IMR-90 (cell line): ENCODE data around the gene HLA-DPA1. TPM values are rescaled to one million over a fixed set of nuclear protein-coding genes. Genes with fewer than 3 reads are reported as not detected.

Source experiments
- ATAC-seq: fragments of 200-7000 bp; cut with Tn5 transposase; 2 replicates; pipeline ENCODE4 v1.9.1; 2020; ENCODE audit warnings: low read depth, mild to moderate bottlenecking, moderate library complexity
- BruUV-seq: library from RNA; stranded (reverse); fragments of 400-500 nt; replicated peaks from 2 replicates; lab custom pipeline; 2021; lab: Mats Ljungman, UMichigan
- CTCF ChIA-PET: fragments of 300-600 bp; formaldehyde crosslinking; extraction: SDS; loops from one replicate; lab custom pipeline; 2021; ENCODE audit warnings: antibody characterized with exemption; lab: Yijun Ruan, JAX
- POLR2A ChIA-PET: fragments of 300-600 bp; sonication (Branson Sonifier 250); formaldehyde crosslinking; loops from one replicate; lab custom pipeline; 2022; ENCODE audit warnings: antibody characterized with exemption; ENCODE audit not compliant: unreplicated experiment; lab: Charles Lee
- DNase-seq: peaks from one replicate; pipeline ENCODE4 v3.0.0; 2013
- H2AFZ ChIP-seq: replicated peaks from 2 replicates; pipeline ENCODE3; 2013; ENCODE audit warnings: low read length, mild to moderate bottlenecking; ENCODE audit not compliant: poor library complexity
- H2AK5ac ChIP-seq: 2 replicates; pipeline ENCODE4 v1.6.1; 2013; ENCODE audit warnings: low read depth, low read length, inconsistent platforms
- H2AK9ac ChIP-seq: replicated peaks from 2 replicates; pipeline ENCODE3; 2013; ENCODE audit warnings: mild to moderate bottlenecking, low read depth, low read length, moderate library complexity; ENCODE audit not compliant: poor library complexity
- H2BK120ac ChIP-seq: 2 replicates; pipeline ENCODE4 v1.6.1; 2013; ENCODE audit warnings: low read depth, low read length, inconsistent platforms
- H2BK15ac ChIP-seq: 3 replicates; pipeline ENCODE4 v1.6.1; 2013; ENCODE audit warnings: low read depth, low read length, inconsistent platforms
- H2BK20ac ChIP-seq: 2 replicates; pipeline ENCODE4 v1.6.1; 2013; ENCODE audit warnings: low read depth, mild to moderate bottlenecking, inconsistent platforms, low read length, moderate library complexity
- H2BK5ac ChIP-seq: 2 replicates; pipeline ENCODE4 v1.6.1; 2013; ENCODE audit warnings: mild to moderate bottlenecking, low read depth, low read length, inconsistent platforms; ENCODE audit not compliant: poor library complexity, severe bottlenecking
- H3K14ac ChIP-seq: replicated peaks from 2 replicates; pipeline ENCODE4 v1.6.1; 2013; ENCODE audit warnings: low read depth, low read length, inconsistent platforms
- H3K18ac ChIP-seq: 2 replicates; pipeline ENCODE4 v1.6.1; 2013; ENCODE audit warnings: low read depth, low read length, control low read depth
- H3K23ac ChIP-seq: 2 replicates; pipeline ENCODE4 v1.6.1; 2013; ENCODE audit warnings: low read depth, low read length, inconsistent platforms
- H3K27ac ChIP-seq: 2 replicates; pipeline ENCODE4 v1.5.1; 2013; ENCODE audit warnings: mild to moderate bottlenecking, control low read depth, low read length; ENCODE audit not compliant: insufficient read depth
- H3K27me3 ChIP-seq: 2 replicates; pipeline ENCODE4 v1.6.1; 2013; ENCODE audit warnings: low read length; ENCODE audit not compliant: control insufficient read depth, insufficient read depth
- H3K36me3 ChIP-seq: 2 replicates; pipeline ENCODE4 v1.6.1; 2013; ENCODE audit warnings: low read length, mixed read lengths; ENCODE audit not compliant: control insufficient read depth, insufficient read depth
- H3K4ac ChIP-seq: 2 replicates; pipeline ENCODE4 v1.6.1; 2013; ENCODE audit warnings: low read depth, low read length, inconsistent platforms
- H3K4me1 ChIP-seq: 2 replicates; pipeline ENCODE4 v1.6.1; 2013; ENCODE audit warnings: low read length, mixed read lengths; ENCODE audit not compliant: control insufficient read depth, insufficient read depth
- H3K4me2 ChIP-seq: 2 replicates; pipeline ENCODE4 v1.6.1; 2013; ENCODE audit warnings: low read depth, mild to moderate bottlenecking, control low read depth, low read length, moderate library complexity
- H3K4me3 ChIP-seq: 2 replicates; pipeline ENCODE4 v1.5.1; 2013; ENCODE audit warnings: low read depth, mild to moderate bottlenecking, control low read depth, low read length, moderate library complexity; ENCODE audit not compliant: insufficient read depth
- H3K56ac ChIP-seq: 2 replicates; pipeline ENCODE4 v1.6.1; 2013; ENCODE audit warnings: low read length, inconsistent platforms; ENCODE audit not compliant: insufficient read depth; ENCODE audit errors: extremely low read depth
- H3K79me1 ChIP-seq, 2 experiments: 2 replicates each; pipeline ENCODE4 v1.6.1; 2013; ENCODE audit warnings: low read length in 2 of 2, inconsistent platforms in 1 of 2, low read depth in 1 of 2
- H3K9ac ChIP-seq: 2 replicates; pipeline ENCODE4 v1.6.1; 2013; ENCODE audit warnings: low read depth, low read length, control low read depth
- H3K9me1 ChIP-seq: 2 replicates; pipeline ENCODE4 v1.6.1; 2013; ENCODE audit warnings: low read length, inconsistent platforms; ENCODE audit not compliant: insufficient read depth
- H3K9me3 ChIP-seq: 2 replicates; pipeline ENCODE4 v1.6.1; 2013; ENCODE audit warnings: low read length; ENCODE audit not compliant: control insufficient read depth, insufficient read depth
- H4K20me1 ChIP-seq: 2 replicates; pipeline ENCODE4 v1.6.1; 2013; ENCODE audit warnings: low read length, inconsistent platforms; ENCODE audit not compliant: insufficient read depth
- H4K5ac ChIP-seq: 2 replicates; pipeline ENCODE4 v1.6.1; 2013; ENCODE audit warnings: mild to moderate bottlenecking, low read depth, low read length, control low read depth
- H4K8ac ChIP-seq, 2 experiments: 2 replicates each; pipeline ENCODE4 v1.6.1; 2013; ENCODE audit warnings: low read depth in 2 of 2, low read length in 2 of 2, control low read depth in 1 of 2, inconsistent platforms in 1 of 2
- H4K91ac ChIP-seq: 2 replicates; pipeline ENCODE4 v1.6.1; 2013; ENCODE audit warnings: low read depth, low read length, inconsistent platforms; ENCODE audit not compliant: insufficient read depth
- CHD1 ChIP-seq: IDR thresholded peaks from 2 replicates; pipeline ENCODE4 v1.6.1; 2012; ENCODE audit warnings: low read depth, low read length, improper control_type of control experiment
- RAD21 ChIP-seq: IDR thresholded peaks from 2 replicates; pipeline ENCODE4 v1.6.1; 2012; ENCODE audit warnings: low read length, improper control_type of control experiment
- RCOR1 ChIP-seq: IDR thresholded peaks from 2 replicates; pipeline ENCODE4 v1.6.1; 2012; ENCODE audit warnings: mild to moderate bottlenecking, low read length, improper control_type of control experiment; ENCODE audit not compliant: insufficient replicate concordance
- RFX5 ChIP-seq: IDR thresholded peaks from 2 replicates; pipeline ENCODE4 v1.8.0; 2012; ENCODE audit warnings: low read depth, mild to moderate bottlenecking, low read length, moderate library complexity
- WGBS, 2 experiments: methylation state at CpG; one replicate each; pipeline versions ENCODE4 v1.1.5 to v1.1.7; 2013; ENCODE audit warnings: missing lambda C conversion rate in 2 of 2; ENCODE audit not compliant: insufficient read length in 1 of 2; ENCODE audit errors: extremely low coverage in 2 of 2; 5-methylcytosine and 5-hydroxymethylcytosine counted together
- dilution Hi-C: fragments of 300-500 bp; cut with HindIII; formaldehyde crosslinking; loops from one replicate; pipeline ENCODE4 v1.14.3; 2018; ENCODE audit warnings: low sequenced_read_pairs; ENCODE audit not compliant: unreplicated experiment
- in situ Hi-C: fragments of 300-500 bp; cut with MboI; formaldehyde crosslinking; loops from 3 replicates; pipeline ENCODE4 v1.14.3; 2019; ENCODE audit warnings: low sequenced_read_pairs, inconsistent platforms, mixed read lengths
- intact Hi-C: fragments of 100-400 bp; cut with micrococcal nuclease; formaldehyde crosslinking; loops from 2 replicates; pipeline ENCODE4 v1.10.0; 2022
- polyA plus RNA-seq, 3 experiments: library from polyadenylated mRNA; depleted of rRNA; stranded (reverse); fragments of >200 nt; gene quantifications; 2 replicates each; pipeline ENCODE4 v1.2.3, GENCODE V29; 2012; ENCODE audit warnings: low replicate concordance in 1 of 3
- total RNA-seq: library from RNA; depleted of rRNA; stranded (reverse); fragments of >200 nt; gene quantifications from 2 replicates; pipeline ENCODE4 v1.2.3, GENCODE V29; 2012

Gene HLA-DPA1
- total and polyA plus RNA-seq, 2 of the 4 experiments (the other 2 are of a cell fraction): not detected

DNA sequence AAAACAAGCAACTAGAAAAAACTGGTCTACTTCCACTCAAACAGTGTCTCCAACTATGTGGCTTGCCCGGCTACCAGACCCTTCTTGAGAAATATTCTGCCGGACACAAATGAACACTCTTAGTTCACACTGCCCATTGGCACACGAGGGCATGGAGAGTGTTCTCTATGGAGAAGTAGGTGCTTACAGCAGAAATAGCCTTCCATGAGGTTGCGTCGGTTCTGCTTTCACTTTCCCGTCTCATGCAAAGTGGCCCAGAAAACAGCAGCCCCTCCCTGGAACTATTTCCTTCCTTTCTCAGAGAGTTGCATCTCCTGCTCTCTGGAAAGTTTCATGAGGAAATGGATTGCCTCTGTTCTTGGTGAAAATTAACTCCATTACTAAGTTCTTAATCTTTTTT is 54.5 kb downstream of the HLA-DPA1 start:
- no CpG with 5 or more reads among the region's 6 CpGs for WGBS, 2 experiments
- H3K4ac ChIP-seq: no peak overlapping the region
- H4K91ac ChIP-seq: no peak overlapping the region
- H2AK5ac ChIP-seq: no peak overlapping the region
- H3K9me3 ChIP-seq: no peaks in the 10 kb centered on the region
- intact Hi-C loops: no loop called here
- in situ Hi-C loops: loop anchor here (5.0 to 10.0 kb wide), 2 partner anchors 146 to 228 kb away; no protein-coding TSS in a partner anchor
- no peaks in the 10 kb centered on the region for H3K36me3 ChIP-seq
- H2BK5ac ChIP-seq: no peak overlapping the region
- no peak overlapping the region for H3K56ac ChIP-seq
- H4K8ac ChIP-seq: no peak overlapping the region
- H3K23ac ChIP-seq: no peak overlapping the region
- peak overlapping the region; percentile 89 for H3K4me2 ChIP-seq
- no peak overlapping the region for H3K27ac ChIP-seq
- H3K14ac ChIP-seq: no peak overlapping the region
- ChIA-PET POLR2A (no interaction called here), CTCF (no interaction called here)
- no peaks in the 10 kb centered on the region for H4K20me1 ChIP-seq
- DNase-seq (peak; percentile 47), ATAC-seq (peak; percentile 79)
- no peak overlapping the region for H2BK120ac ChIP-seq
- dilution Hi-C loops: no loop called here
- BruUV-seq: no TSS peak
- H3K4me1 ChIP-seq: no peaks in the 10 kb centered on the region; the same call in 1 of the 2 replicates
- peak overlapping the region; percentile 40 for H3K9ac ChIP-seq
- peak overlapping the region; percentile 29 for H3K4me3 ChIP-seq
- no peak overlapping the region for H4K5ac ChIP-seq
- H2AK9ac ChIP-seq: no peak overlapping the region
- H3K18ac ChIP-seq: no peak overlapping the region
- H3K9me1 ChIP-seq: no peaks in the 10 kb centered on the region
- H2BK20ac ChIP-seq: no peak overlapping the region
- TF ChIP-seq CHD1: no peak
- TF ChIP-seq RCOR1: no peak
- 0 out of 2 replicates have a peak, but pooled peaks have one; percentile 60 for TF ChIP-seq RFX5
- no peak for TF ChIP-seq RAD21
- H2BK15ac ChIP-seq: no peak overlapping the region
- no peaks in the 10 kb centered on the region for H3K79me1 ChIP-seq
- H2AFZ ChIP-seq: peak overlapping the region; percentile 69
- H3K27me3 ChIP-seq: peaks cover 46% of the 10 kb centered on the region
